Gastrocnemius medialis (tissue), 4 donors: ENCODE results near the gene TRIM14. TPM values are rescaled to one million over a fixed set of nuclear protein-coding genes. Genes with fewer than 3 reads are reported as not detected.
"Not testable (repeated sequence)": the region's sequence is repeated elsewhere in the genome, so short reads cannot be mapped to it uniquely, and the experiment has no call there.

Experiments used
- ATAC-seq, 2 donors: fragments of 150-250 bp; one replicate each; pipeline ENCODE4 v1.9.1; 2016
- DNase-seq, 2 donors: peaks; one replicate each; pipeline ENCODE4 v3.0.0-alpha.2; 2019
- H3K27ac ChIP-seq, 4 donors: fragments of 200-600 bp; sonication (generic); 1 replicate in 1 of 4; 2 replicates in 3 of 4; pipeline ENCODE4 v1.5.1; 2016 to 2018; ENCODE audit warnings: mild to moderate bottlenecking in 2 of 4, moderate library complexity in 1 of 4
- H3K27me3 ChIP-seq, 3 donors: fragments of 200-600 bp; sonication (generic) in 2 of 3; 1 replicate in 1 of 3; 2 replicates in 2 of 3; pipeline versions ENCODE4 v1.5.1 to v1.6.0; 2016 to 2019; ENCODE audit warnings: mild to moderate bottlenecking in 1 of 3, moderate library complexity in 1 of 3
- H3K36me3 ChIP-seq, 2 donors: fragments of 200-600 bp; sonication (generic) in 1 of 2; one replicate each; pipeline ENCODE4 v1.5.1; 2017 to 2018
- H3K4me1 ChIP-seq, 2 donors: fragments of 200-600 bp; sonication (generic) in 1 of 2; one replicate each; pipeline ENCODE4 v1.5.1; 2016 to 2017; ENCODE audit warnings: mild to moderate bottlenecking in 2 of 2
- H3K4me3 ChIP-seq, 4 donors: fragments of 200-600 bp; sonication (generic) in 3 of 4; 1 replicate in 1 of 4; 2 replicates in 3 of 4; pipeline ENCODE4 v1.5.1; 2016 to 2019; ENCODE audit warnings: mild to moderate bottlenecking in 2 of 4
- H3K9me3 ChIP-seq, 3 donors: fragments of 200-600 bp; sonication (generic) in 2 of 3; 1 replicate in 1 of 3; 2 replicates in 2 of 3; pipeline ENCODE4 v1.5.1; 2016 to 2019
- POLR2A ChIP-seq, 2 donors: fragments of 450-650 bp; IDR thresholded peaks; one replicate each; pipeline ENCODE4 v1.6.1; 2017; ENCODE audit warnings: antibody characterized with exemption in 2 of 2, mild to moderate bottlenecking in 2 of 2, moderate library complexity in 2 of 2
- in situ Hi-C, 4 donors: fragments of 200-750 bp; cut with MboI; loops; one replicate each; pipeline versions ENCODE4 v1.15.0 to v1.8.0; 2017; ENCODE audit warnings: low sequenced_read_pairs in 4 of 4
- intact Hi-C: fragments of 100-400 bp; cut with DNase I; formaldehyde crosslinking; loops from one replicate; pipeline ENCODE4 v1.15.1; 2023; ENCODE audit warnings: low total_unique reads
- total RNA-seq, 4 donors: library from RNA; depleted of rRNA; stranded (reverse); fragments of >200 nt; gene quantifications; one replicate each; pipeline versions ENCODE4 v1.1.0 to v1.2.3, GENCODE V29; 2016
- TF ChIP-seq, protein P1 (sequence below), 5 experiments: fragments of 450-650 bp in 3 of 5; fragments of 200-600 bp in 2 of 5; sonication (generic) in 2 of 5; IDR thresholded peaks in 4 of 5; conservative IDR thresholded peaks in 1 of 5; 1 replicate in 4 of 5; 2 replicates in 1 of 5; pipeline ENCODE4 v1.5.1; 2016 to 2019; ENCODE audit warnings: antibody characterized with exemption in 5 of 5, mild to moderate bottlenecking in 3 of 5, moderate library complexity in 3 of 5

The TRIM14 gene
- total RNA-seq, 4 donors from 2014 or later, result 1.1 to 3.2 (median 1.3) TPM

DNA sequence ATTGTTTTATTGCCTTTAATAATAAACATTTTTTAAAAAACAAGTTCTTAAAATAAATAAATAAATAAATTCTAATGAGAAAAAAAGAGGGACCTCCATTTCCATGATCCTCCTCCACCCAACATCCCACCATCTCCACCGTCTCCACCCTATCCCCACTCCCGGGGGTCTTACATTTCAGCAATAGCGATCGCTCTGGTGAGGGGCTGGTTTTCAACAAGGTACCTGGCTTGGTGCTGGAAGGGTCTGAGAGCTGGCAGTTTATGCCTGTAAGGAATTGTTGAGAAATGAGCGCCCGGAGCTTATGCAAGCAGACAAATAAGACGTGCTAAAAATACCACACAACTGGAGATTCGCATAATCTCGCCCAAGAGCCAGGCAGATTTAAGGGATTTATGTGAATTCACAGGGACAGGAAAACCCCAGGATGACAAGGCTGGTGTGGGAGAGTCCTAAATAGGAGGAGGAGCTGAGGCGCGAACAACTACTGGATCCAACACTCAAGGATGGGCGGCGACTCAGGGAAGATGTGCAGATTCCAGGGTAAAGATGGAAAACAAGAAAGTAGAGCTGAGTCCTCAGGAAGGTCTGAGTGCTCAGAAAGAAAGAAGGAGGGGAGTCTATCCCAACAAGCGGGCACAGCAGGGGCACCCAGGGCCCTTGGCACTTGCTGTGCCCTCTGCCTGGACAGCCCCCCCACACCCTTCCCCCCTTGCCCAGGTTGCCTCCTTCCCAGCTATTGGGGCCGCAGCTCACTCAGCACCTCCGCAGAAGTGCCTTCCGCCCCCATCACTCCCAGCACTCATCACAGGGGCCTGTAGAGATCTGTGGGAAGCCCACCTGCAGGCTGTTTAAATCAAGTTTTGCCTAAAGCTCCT, 27.0 kb downstream of the TRIM14 start:
- H3K36me3 ChIP-seq, result no peaks in the 10 kb centered on the region
- DNase-seq (no peak), ATAC-seq (no peak)
- intact Hi-C loops (no loop called here), in situ Hi-C loops (no loop called here)
- TF ChIP-seq POLR2A (IDR thresholded peaks at IDR 0.05), result no peak
- TF ChIP-seq, protein P1, sequence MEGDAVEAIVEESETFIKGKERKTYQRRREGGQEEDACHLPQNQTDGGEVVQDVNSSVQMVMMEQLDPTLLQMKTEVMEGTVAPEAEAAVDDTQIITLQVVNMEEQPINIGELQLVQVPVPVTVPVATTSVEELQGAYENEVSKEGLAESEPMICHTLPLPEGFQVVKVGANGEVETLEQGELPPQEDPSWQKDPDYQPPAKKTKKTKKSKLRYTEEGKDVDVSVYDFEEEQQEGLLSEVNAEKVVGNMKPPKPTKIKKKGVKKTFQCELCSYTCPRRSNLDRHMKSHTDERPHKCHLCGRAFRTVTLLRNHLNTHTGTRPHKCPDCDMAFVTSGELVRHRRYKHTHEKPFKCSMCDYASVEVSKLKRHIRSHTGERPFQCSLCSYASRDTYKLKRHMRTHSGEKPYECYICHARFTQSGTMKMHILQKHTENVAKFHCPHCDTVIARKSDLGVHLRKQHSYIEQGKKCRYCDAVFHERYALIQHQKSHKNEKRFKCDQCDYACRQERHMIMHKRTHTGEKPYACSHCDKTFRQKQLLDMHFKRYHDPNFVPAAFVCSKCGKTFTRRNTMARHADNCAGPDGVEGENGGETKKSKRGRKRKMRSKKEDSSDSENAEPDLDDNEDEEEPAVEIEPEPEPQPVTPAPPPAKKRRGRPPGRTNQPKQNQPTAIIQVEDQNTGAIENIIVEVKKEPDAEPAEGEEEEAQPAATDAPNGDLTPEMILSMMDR (IDR thresholded peaks at IDR 0.05 in 4 of 5, conservative IDR thresholded peaks at IDR 0.05 in 1 of 5), result no peak
- no peaks in the 10 kb centered on the region for H3K9me3 ChIP-seq
- no peaks in the 10 kb centered on the region for H3K4me1 ChIP-seq
- H3K27ac ChIP-seq, result no peak overlapping the region
- H3K4me3 ChIP-seq, result no peak overlapping the region
- H3K27me3 ChIP-seq, result peaks cover 14 to 32% (median 15%) of the 10 kb centered on the region in 3 donors

DNA sequence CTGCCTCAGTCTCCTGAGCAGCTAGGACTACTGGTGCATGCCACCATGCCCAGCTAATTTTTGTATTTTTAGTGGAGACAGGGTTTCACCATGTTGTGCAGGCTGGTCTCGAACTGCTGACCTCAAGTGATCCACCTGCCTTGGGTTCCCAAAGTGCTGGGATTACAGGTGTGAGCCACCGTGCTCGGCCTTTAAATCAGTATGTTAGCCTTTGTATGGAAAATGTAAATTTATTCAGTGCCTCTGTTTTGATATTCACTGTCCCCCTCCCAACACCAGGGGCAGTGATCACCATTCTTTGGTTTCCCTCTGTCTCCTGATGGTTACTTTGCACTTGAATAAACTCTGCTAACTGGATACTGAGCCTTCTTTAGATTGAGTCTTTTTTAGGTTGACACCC, 28.3 kb downstream of the TRIM14 start:
- intact Hi-C loops, H3K4me3 ChIP-seq, H3K27ac ChIP-seq, H3K9me3 ChIP-seq, H3K4me1 ChIP-seq, ATAC-seq, H3K36me3 ChIP-seq, DNase-seq, in situ Hi-C loops: not testable (repeated sequence)
- H3K27me3 ChIP-seq, result peaks cover 14 to 32% (median 15%) of the 10 kb centered on the region in 3 donors

DNA sequence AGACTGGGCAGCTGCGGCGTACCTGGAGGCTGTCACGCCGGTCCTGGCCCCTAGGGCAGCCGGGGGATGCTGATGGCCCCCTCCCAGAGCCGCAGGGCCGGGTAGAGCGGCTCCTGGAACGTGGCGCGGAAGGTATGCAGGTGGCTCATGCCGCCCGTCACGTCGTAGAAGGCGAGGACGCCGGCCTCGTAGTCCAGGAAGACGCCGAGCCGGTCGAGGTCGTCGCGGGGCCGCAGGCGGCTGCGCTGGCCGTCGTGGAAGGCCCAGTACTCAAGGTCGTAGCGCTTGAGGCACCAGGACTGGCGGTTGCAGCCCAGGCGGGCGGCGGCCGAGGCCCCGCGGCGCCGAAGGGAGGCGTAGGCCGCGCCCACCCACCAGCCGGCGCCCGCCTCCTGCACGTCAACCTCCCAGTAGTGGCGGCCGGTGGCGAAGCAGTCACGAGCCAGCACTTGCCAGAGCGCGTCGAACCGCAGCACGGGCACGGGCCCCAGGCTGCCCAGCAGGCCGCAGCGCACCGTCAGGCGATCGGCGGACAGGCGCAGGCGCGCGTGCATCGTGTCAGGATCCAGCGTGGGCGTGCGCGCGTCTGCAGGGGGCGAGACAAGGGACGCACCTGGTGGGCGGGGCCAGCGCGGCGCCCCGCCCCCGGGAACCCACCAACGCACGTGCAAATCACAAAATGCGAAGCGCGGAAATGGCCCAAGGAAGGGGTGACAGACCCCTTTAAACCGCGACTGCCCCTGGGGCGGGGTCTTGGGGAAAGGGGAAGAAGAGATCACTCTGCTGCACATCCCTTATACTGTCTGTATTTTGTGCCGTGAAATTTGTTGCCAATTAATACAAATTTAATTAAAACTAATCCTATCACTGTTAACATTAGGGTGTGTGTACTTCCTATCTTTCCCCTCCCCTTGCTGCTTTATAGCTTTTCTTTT, 31.3 kb downstream of the TRIM14 start:
- DNase-seq, result no peak

DNA sequence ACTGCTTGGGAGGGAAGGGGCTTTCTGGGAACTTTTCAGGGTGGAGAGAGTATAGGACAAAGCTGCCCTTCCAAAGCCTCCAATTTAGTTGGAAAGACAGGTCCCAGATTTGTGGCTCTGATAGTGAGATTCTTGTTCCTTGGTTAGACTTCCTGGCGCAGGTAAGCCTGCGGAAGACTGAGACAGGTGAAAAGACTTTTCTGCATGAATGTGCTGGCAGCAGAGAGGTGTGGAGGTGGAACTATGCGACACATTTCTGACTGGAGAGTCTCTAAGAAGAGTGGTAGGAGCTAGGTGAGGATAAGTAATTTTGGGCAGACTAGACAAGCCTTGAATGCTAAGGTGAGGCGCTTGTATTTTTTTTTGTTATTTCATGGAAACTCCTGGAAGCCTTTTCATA, 32.6 kb downstream of the TRIM14 start:
- Histone ChIP-seq H3K27me3 (peaks cover 7 to 27% (median 8%) of the 10 kb centered on the region in 3 donors), H3K4me1 (no peaks in the 10 kb centered on the region), H3K27ac (no peak overlapping the region), H3K4me3 (no peak overlapping the region), H3K9me3 (no peaks in the 10 kb centered on the region), H3K36me3 (peaks cover 0 to 15% of the 10 kb centered on the region in 2 donors)
- no peak for TF ChIP-seq POLR2A (IDR thresholded peaks at IDR 0.05)
- TF ChIP-seq, protein P1 (IDR thresholded peaks at IDR 0.05 in 4 of 5, conservative IDR thresholded peaks at IDR 0.05 in 1 of 5), result no peak
- intact Hi-C loops (no loop called here), in situ Hi-C loops (no loop called here)
- ATAC-seq (no peak), DNase-seq (no peak)

More for the DNA sequence above, 31.3 kb downstream of the TRIM14 start:
- intact Hi-C loops (no loop called here), in situ Hi-C loops (no loop called here)
- H3K4me3 ChIP-seq, result peak overlapping the region; percentile 10 to 51 (median 27)
- H3K4me1 ChIP-seq, result no peaks in the 10 kb centered on the region
- peaks cover 8 to 32% (median 15%) of the 10 kb centered on the region in 3 donors for H3K27me3 ChIP-seq
- peaks cover 0 to 8% of the 10 kb centered on the region in 2 donors for H3K36me3 ChIP-seq
- ATAC-seq, result no peak
- H3K9me3 ChIP-seq, result no peaks in the 10 kb centered on the region
- no peak overlapping the region for H3K27ac ChIP-seq
- TF ChIP-seq, protein P1 (IDR thresholded peaks at IDR 0.05 in 4 of 5, conservative IDR thresholded peaks at IDR 0.05 in 1 of 5), result no peak
- TF ChIP-seq POLR2A (IDR thresholded peaks at IDR 0.05), result no peak

DNA sequence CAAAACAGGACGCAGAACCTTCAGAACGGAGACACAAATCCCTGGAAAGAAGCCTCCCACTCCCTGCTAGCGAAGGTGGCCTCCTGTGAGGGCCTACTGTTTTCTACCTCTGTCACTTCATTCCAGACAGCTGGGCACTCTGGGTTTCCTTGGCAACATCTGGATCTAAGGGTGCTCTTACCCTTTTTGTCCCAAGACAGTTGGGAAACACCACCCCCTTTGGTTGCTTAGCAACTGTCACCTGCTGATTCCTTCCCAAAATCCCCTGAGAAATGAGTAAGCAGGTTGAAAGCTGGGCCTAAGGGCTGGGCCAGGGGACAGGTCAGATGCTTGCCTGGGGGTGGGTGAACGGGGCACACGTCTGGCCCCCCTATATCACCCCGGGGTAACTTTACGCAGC, 33.1 kb downstream of the TRIM14 start:
- DNase-seq (no peak), ATAC-seq (no peak)
- Histone ChIP-seq H3K4me1 (no peaks in the 10 kb centered on the region), H3K9me3 (no peaks in the 10 kb centered on the region), H3K27ac (no peak overlapping the region), H3K27me3 (peaks cover 7 to 26% (median 8%) of the 10 kb centered on the region in 3 donors), H3K4me3 (no peak overlapping the region), H3K36me3 (peaks cover 0 to 20% of the 10 kb centered on the region in 2 donors)
- TF ChIP-seq, protein P1 (IDR thresholded peaks at IDR 0.05 in 4 of 5, conservative IDR thresholded peaks at IDR 0.05 in 1 of 5), result no peak
- no peak for TF ChIP-seq POLR2A (IDR thresholded peaks at IDR 0.05)
- in situ Hi-C loops (no loop called here), intact Hi-C loops (no loop called here)
